Measurements from ENCODE around the gene PIEZO2. TPM values are rescaled to one million over a fixed set of nuclear protein-coding genes. Genes with fewer than 3 reads are reported as not detected.

The PIEZO2 gene
- total RNA-seq, 1 donor from 2014 or later = 4.2 TPM

GRCh38 chr18:11096839-11097750 is 52.3 kb downstream of the PIEZO2 start:
- Histone ChIP-seq H4K20me1 (ENCODE audit: low read depth) (no peaks in the 10 kb centered on the region), H3K36me3 (no peaks in the 10 kb centered on the region), H3K4me3 (no peak overlapping the region), H3K4me2 (no peak overlapping the region), H3K79me2 (ENCODE audit: low read depth) (no peaks in the 10 kb centered on the region), H3K9ac (no peak overlapping the region), H3K9me3 (ENCODE audit: low read depth) (no peaks in the 10 kb centered on the region), H3K4me1 (no peaks in the 10 kb centered on the region), H3K27ac (no peak overlapping the region), H3F3A (ENCODE audit: low read depth) (no peaks in the 10 kb centered on the region), H2AFZ (replicated peaks) (no peak overlapping the region), H3K27me3 (no peaks in the 10 kb centered on the region)
- peaks cover 9% of the 10 kb centered on the region for H3K4me1 Mint-ChIP-seq
- no peaks in the 10 kb centered on the region for H3K36me3 Mint-ChIP-seq
- H3K9me3 Mint-ChIP-seq = no peaks in the 10 kb centered on the region
- DNase-seq (ENCODE audit: low spot score) = no peak
- H3K4me3 Mint-ChIP-seq = no peak overlapping the region
- H3K27ac Mint-ChIP-seq = no peak overlapping the region
- TF ChIP-seq EZH2 (IDR thresholded peaks at IDR 0.05) (no peak), EZH2phosphoT487 (IDR thresholded peaks at IDR 0.05) (no peak), CTCF (IDR thresholded peaks at IDR 0.05) (no peak)
- no peaks in the 10 kb centered on the region for H3K27me3 Mint-ChIP-seq (ENCODE audit: insufficient read depth, low read depth)

DNA sequence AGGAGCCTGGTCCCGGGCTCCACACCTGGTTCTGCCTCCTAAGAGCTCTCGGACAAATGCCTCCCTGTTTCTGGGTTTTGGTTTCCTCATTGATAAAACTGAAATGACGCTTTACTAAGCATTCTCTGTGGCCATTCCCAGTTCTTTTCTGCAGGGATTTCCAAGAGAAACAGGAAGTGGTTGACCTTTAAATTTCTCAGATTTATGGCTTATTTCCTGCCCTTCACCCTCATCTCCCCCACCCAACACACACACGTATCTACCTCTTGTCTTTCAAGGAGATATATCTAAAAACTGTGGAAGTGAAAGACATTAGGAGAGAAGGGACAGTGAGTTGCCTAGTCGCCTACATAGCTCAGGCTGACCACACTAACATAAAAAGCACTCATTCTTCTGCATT is 53.0 kb downstream of the PIEZO2 start:
- Histone ChIP-seq H4K20me1 (ENCODE audit: low read depth) (no peaks in the 10 kb centered on the region), H3K4me2 (no peak overlapping the region), H3F3A (ENCODE audit: low read depth) (no peaks in the 10 kb centered on the region), H3K4me3 (no peak overlapping the region), H3K79me2 (ENCODE audit: low read depth) (no peaks in the 10 kb centered on the region), H2AFZ (replicated peaks) (no peak overlapping the region), H3K4me1 (no peaks in the 10 kb centered on the region), H3K27me3 (no peaks in the 10 kb centered on the region), H3K9ac (no peak overlapping the region), H3K9me3 (ENCODE audit: low read depth) (no peaks in the 10 kb centered on the region), H3K27ac (no peak overlapping the region), H3K36me3 (no peaks in the 10 kb centered on the region)
- H3K27me3 Mint-ChIP-seq (ENCODE audit: insufficient read depth, low read depth) = no peaks in the 10 kb centered on the region
- peaks cover 12% of the 10 kb centered on the region for H3K4me1 Mint-ChIP-seq
- DNase-seq (ENCODE audit: low spot score) = no peak
- no peaks in the 10 kb centered on the region for H3K36me3 Mint-ChIP-seq
- no peak overlapping the region for H3K27ac Mint-ChIP-seq
- H3K4me3 Mint-ChIP-seq = no peak overlapping the region
- TF ChIP-seq CTCF (IDR thresholded peaks at IDR 0.05) (no peak), EZH2phosphoT487 (IDR thresholded peaks at IDR 0.05) (no peak), EZH2 (IDR thresholded peaks at IDR 0.05) (no peak)
- no peaks in the 10 kb centered on the region for H3K9me3 Mint-ChIP-seq

DNA sequence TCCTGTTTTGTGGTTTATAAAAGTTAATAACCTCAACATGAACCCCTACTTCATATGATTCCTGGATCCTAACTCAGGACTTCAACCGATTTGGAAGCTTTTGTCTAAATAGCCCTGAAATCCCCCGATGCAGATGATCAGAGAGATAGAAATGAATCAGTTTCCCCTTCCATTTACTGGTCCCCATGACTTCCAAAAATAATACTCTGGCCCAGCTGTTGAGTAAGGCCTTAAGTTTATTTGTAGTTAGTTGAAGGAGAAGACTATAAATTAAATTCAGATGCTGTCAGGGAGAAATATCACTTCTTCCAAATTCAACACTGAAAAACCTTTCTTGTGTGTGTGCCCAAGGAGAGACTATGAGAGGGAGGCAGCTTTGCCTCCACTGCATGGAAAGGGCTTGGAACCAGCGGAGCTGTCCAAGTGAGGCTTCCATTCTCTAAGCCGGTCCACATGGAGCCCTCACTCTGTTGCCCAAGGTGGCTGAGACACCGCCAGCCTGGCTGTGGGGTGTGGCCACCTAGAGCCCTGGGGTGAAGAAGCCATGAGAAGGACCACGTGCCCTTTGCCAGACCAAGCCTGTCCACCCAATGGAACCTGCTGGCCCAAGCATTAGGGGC is 53.6 kb downstream of the PIEZO2 start:
- no peaks in the 10 kb centered on the region for H4K20me1 ChIP-seq (ENCODE audit: low read depth)
- H3K27ac ChIP-seq = no peak overlapping the region
- H3K79me2 ChIP-seq (ENCODE audit: low read depth) = no peaks in the 10 kb centered on the region
- no peaks in the 10 kb centered on the region for H3K36me3 Mint-ChIP-seq
- no peak overlapping the region for H3K9ac ChIP-seq
- no peaks in the 10 kb centered on the region for H3K27me3 Mint-ChIP-seq (ENCODE audit: insufficient read depth, low read depth)
- H3K9me3 ChIP-seq (ENCODE audit: low read depth) = no peaks in the 10 kb centered on the region
- no peak overlapping the region for H3K4me2 ChIP-seq
- no peak overlapping the region for H3K4me3 ChIP-seq
- no peak for DNase-seq (ENCODE audit: low spot score)
- no peaks in the 10 kb centered on the region for H3F3A ChIP-seq (ENCODE audit: low read depth)
- H3K4me1 Mint-ChIP-seq = peaks cover 12% of the 10 kb centered on the region
- no peaks in the 10 kb centered on the region for H3K36me3 ChIP-seq
- no peaks in the 10 kb centered on the region for H3K4me1 ChIP-seq
- no peaks in the 10 kb centered on the region for H3K27me3 ChIP-seq
- H3K9me3 Mint-ChIP-seq = no peaks in the 10 kb centered on the region
- no peak overlapping the region for H3K27ac Mint-ChIP-seq
- no peak overlapping the region for H3K4me3 Mint-ChIP-seq
- no peak overlapping the region for H2AFZ ChIP-seq (replicated peaks)
- TF ChIP-seq EZH2phosphoT487 (IDR thresholded peaks at IDR 0.05) (no peak), EZH2 (IDR thresholded peaks at IDR 0.05) (no peak), CTCF (IDR thresholded peaks at IDR 0.05) (no peak)
